ENCODE data around the gene ARHGAP15.
A peak's percentile ranks its signal among the peaks of the same experiment; 100 is the strongest.

Gene ARHGAP15

GRCh38 chr2:143354050-143354750, 225.0 kb downstream of the ARHGAP15 start:
- no peak for DNase-seq

DNA sequence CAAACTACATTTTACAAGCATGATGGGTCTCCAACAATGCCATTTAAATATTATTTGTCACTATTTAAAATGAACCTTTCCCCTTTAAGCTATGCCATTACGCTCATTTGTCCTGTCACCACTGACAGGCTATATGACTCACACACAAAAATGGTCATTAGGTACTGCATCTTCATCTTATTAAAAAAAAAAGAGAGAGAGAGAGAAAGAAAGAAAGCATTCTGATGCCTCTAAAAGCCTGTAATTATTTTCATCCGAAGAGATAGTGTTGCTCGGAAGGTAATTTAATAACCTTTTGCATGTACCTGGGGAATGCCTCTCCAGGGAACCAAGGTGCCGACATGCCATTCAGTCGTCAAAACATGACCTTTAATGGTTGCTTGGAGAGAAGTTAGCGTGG, 226.7 kb downstream of the ARHGAP15 start:
- DNase-seq, result no peak

DNA sequence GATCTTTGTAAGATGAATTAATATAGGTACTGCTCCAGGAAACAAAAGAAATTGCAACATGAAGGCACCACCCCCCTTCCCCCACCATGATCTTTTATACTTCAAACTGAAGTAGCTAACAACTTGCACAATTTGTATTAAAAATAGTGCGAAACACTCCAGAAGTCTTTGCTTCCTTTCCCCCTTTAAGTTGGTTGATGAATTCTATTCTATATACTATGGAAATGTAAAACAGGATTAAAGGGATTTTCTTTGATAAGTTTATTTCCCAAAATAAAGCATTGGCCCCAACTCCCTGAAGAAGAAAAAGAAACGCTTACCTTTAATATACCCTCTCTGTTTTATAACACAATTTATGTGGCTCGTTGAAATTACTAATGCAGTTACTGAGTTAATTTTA, 227.1 kb downstream of the ARHGAP15 start:
- no peak for DNase-seq

DNA sequence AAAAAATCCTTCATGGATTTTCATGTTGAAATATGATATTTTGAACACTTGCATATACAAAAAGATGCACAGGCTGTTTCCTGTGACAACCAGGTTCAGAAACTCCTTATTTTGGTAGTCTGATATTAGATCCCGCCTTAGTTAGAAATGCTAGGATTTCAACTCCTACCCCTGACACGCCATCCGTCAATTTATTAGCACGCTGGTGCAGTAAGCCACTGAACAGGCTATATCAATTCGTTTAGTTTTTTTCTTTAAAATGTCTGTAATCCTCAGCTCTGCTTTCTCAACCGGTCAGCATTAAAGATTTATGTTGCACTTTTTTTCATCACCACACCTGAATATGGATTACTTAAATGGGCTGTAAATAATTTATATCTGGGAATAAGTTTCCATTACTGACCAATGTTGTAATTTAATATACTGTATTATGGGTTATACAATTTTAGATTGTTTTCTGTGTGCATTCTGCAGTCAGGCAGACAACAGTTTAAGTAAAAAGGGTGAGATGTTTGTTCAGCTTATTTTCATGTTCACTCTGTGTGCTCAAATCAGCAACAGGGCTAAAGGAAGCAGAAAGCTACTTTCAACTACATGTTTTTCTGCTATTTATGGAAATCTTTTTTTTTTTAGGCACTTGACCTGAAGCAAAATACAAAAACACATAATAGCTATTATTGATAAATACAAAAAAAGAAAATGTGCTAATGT, 227.7 kb downstream of the ARHGAP15 start:
- DNase-seq, result no peak

DNA sequence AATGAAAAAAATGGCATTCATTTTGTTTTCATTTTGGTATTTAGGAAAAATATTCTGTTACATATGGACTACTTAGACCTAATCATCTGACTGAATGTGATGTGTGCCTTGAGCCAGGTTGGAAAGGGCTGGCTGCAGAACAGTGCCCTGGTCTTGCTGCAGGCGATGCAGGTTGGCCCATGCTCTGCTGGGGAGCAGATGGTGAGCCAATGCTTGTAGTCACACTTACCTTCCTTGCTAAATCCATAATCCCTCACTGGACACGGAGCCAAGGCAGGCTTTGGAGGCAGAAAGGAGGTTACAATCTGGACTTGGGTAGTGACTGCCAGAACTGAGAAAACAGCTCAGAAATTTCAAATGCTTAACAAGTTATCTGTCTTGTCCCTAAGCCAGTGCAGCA, 228.7 kb downstream of the ARHGAP15 start:
- no peak for DNase-seq

DNA sequence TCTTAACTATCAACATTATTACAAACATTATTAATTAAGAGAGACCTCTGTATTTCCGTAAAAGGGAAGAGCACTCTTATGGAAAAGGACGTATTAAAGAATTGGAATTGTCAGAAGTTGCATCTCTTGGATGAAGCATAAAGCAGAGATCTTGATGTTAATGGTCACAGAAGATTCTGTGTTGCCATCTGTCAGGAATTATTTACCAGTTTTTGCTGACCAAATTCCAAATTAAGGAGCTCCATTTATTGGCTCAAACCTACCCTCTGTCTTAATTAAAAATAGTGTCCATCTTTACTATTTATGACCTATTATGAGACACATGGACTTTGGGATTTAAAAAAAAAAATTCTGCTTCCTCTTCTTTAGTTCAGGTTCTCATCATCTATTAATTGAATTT, 232.1 kb downstream of the ARHGAP15 start:
- no peak for DNase-seq

DNA sequence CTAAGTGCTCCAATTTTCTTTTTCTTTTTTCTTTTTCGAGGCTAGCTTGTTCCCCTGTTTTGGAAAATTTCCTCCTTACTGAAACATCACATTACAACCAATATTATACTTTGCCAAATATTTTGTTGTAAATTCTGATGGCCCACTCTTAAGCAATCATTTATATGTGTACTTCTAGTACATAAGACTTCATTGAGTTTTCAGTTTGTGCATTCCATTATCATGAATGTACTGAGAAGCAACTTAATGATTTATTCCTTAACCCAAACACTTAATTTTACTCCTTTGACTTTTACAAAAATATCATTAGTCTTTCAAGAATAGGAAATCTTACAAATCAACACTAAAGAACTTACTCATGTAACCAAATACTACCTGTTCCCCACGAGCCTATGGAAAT, 242.4 kb downstream of the ARHGAP15 start:
- no peak for DNase-seq

DNA sequence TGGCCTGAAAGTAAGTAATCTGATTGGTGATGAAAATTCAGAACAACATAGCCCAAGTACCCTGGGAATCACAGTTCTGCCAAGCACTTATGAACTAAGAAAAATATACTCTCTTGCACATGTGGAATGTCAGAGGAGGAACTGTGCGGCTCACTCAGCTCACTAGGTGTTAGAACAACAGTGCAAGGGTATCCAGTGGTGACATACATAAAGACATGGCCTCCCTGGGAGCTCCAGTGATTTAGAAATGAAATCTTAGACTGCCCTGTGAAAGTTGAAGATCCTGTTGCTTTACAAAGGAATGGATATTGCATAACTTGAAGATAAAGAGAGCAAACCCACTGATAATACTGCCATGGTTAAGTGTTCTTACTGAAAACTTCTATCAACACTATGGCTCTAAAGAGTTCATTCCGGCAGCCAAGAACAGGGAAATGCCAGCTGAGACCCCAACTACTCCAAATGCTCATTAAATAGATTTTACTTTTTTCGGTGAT, 246.2 kb downstream of the ARHGAP15 start:
- no peak for DNase-seq

GRCh38 chr2:143378996-143379395, 249.8 kb downstream of the ARHGAP15 start:
- DNase-seq, result no peak

GRCh38 chr2:143379955-143380354, 250.7 kb downstream of the ARHGAP15 start:
- no peak for DNase-seq

DNA sequence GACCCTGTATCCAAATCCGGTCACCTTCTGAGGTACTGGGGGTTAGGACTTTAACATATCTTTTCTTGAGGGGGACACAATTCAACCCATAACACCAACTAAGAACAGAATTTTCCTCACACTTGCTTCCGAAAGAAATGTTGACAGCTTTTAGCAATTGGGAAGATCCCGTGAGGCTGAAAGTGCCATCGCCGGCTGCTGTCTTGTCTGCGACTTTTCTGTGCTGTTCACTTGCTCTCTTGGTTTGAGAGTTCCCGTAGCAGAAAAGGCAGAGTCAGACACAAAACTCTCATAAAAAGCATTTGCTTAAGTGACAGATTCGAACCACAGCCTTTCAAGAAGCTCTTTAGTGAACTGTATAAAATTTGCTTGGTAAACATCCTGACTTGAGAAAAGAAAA, 253.4 kb downstream of the ARHGAP15 start:
- DNase-seq, result no peak

DNA sequence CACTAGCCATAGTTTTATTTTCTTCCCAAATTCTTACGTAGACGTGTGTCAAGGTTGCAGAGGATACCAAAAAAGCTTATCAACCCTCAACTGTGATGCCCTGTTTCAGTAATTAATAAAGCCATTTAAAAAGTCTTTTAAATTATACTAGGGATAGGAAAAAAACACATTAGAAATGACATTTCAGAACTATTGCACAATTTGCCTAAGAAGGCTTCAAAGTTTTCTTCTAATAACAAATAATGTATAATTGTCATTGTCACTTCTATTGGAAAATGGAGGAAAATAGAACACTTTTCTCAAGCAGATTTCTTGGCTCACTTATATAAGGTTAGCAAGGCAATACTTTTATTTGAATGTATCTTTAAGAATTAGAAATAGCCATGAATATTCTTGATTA, 253.8 kb downstream of the ARHGAP15 start:
- DNase-seq, result no peak

DNA sequence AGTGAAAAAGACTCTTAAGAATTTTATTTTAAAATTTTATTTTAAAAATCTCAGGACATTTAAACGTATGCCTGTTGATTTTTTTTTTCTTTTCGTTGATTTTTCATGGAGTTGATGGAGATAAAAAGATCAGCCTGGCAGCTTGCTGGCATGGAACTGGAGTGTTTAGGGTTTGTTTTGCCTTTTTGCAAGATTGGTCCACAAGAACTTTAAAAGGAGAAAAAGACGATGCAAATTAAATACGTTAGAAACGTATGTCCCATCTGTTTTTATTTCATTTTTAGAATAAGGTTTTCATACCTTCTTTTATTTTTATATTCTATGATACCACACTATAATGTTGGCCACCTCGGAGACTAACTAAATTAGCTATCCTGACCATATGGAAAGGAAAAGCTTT, 254.9 kb downstream of the ARHGAP15 start:
- no peak for DNase-seq

GRCh38 chr2:143390171-143390570, 261.0 kb downstream of the ARHGAP15 start:
- DNase-seq, result no peak

DNA sequence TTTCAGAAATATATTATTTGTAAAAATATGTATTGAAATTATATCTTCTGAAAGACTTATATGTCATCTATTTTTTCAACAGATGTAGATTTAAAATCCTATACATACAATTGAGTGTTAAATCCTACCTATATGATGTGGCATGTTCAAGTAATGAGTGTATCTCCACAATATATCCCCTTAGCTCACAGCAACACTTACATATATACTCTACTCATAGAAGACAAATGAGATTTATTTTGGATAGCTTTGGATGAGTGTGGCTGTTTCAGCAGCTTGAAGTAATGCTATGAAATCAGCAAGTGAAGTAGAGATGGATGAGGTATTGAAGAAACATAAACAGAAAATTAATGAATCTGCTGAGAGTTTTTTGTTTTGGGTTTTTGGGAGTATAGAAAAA, 263.1 kb downstream of the ARHGAP15 start:
- no peak for DNase-seq

GRCh38 chr2:143394062-143394461, 264.8 kb downstream of the ARHGAP15 start:
- no peak for DNase-seq

GRCh38 chr2:143397884-143398614, 268.8 kb downstream of the ARHGAP15 start:
- DNase-seq, result peak; percentile 22

- DNase-seq, result peak; percentile 41
Measured at GRCh38 chr2:143398781-143399180, 269.6 kb downstream of the ARHGAP15 start.

- DNase-seq, result no peak
Measured at GRCh38 chr2:143399631-143400069, 270.4 kb downstream of the ARHGAP15 start.

DNA sequence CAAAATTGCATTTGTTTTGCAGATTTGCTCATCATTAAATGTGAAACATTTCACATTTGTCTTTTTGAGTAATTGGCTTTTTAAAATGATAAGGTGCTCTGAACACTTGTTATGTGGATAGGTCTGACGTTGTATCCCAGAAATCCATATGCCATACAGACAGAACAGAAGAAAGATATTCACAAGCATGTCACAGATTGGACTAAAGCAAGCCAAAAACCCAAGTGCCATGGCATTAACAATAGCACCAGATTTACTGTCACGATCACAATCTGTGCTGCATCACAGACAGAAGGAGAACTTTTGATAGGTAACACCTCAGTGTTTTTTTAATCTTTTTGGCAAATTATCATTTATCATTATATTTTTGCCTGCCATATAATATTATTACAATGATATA, 272.6 kb downstream of the ARHGAP15 start:
- DNase-seq, result no peak

GRCh38 chr2:143402451-143402850, 273.2 kb downstream of the ARHGAP15 start:
- no peak for DNase-seq

- DNase-seq, result no peak
Measured at GRCh38 chr2:143410082-143410897, 281.1 kb downstream of the ARHGAP15 start.

- DNase-seq, result no peak
Measured at GRCh38 chr2:143415571-143415970, 286.4 kb downstream of the ARHGAP15 start.

Measured in NCI-H510A treated with DMSO at 0.1 percent for 48 hours (cell line).